SK-N-SH (cell line): ENCODE measurements around the gene EMCN.

Source experiments
- CTCF ChIP-seq: fragments of 200-600 bp; sonication (generic); IDR thresholded peaks from 2 replicates; pipeline ENCODE4 v1.6.1; 2017; ENCODE audit warnings: antibody characterized with exemption, mild to moderate bottlenecking, moderate library complexity
- MXI1 ChIP-seq: IDR thresholded peaks from 2 replicates; pipeline ENCODE4 v1.6.1; 2012; ENCODE audit warnings: mild to moderate bottlenecking, low read depth, low read length, improper control_type of control experiment
- POLR2AphosphoS5 ChIP-seq: IDR thresholded peaks from 2 replicates; pipeline ENCODE4 v1.6.1; 2012; ENCODE audit warnings: low read depth, low read length
- YY1 ChIP-seq: IDR thresholded peaks from 2 replicates; pipeline ENCODE4 v1.4.0; 2012; ENCODE audit warnings: low read depth, mild to moderate bottlenecking

- TF ChIP-seq CTCF (no peak), YY1 (no peak), POLR2AphosphoS5 (no peak), MXI1 (no peak)
Measured at GRCh38 chr4:100345585-100345984, 172.2 kb downstream of the EMCN start.
